ENCODE results near the gene MRPS7. TPM values are rescaled to one million over a fixed set of nuclear protein-coding genes. Genes with fewer than 3 reads are reported as not detected.

Gene MRPS7
- total and polyA plus RNA-seq, 9 of the 15 experiments (the other 6 are each of a cell fraction or from before 2014, with no cell fraction given): 107 to 244 (median 132) TPM

DNA sequence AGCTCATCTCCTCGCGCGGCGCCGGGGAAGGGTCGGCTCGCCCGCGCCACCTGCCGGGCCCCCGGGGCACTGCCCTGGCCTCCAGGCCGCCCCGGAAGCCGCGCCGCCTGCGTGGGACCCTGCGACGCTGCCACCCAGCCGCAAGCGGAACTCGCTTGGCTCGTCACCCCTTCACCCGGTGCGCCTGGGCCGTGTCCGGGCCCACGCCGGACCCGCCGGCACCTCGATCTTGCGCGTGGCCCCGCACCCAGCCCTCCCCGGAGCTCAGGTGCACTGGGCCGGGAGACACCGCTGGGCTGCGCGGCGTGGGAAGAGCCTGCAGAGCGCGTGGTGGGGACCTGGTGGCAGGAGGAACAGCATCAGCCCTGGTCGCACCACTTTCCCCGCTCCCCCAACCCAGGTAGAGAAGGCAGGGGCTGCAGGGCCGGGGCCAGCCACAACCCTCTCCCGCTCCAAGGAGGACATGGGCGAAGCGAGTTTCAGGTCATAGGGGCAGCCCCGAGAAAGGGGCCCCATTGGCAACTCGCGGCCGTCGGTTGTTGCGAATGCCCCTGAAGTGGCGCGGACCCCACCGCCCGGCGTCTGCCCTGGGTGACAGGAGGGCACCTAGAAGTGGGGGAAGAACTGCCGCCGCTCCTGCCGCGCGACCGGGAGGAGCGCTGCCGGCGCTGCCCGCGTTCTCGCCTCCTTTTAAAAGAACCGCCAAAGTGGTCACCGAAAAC lies 9.7 kb downstream of the MRPS7 start (continued):
- TF ChIP-seq, protein P1, sequence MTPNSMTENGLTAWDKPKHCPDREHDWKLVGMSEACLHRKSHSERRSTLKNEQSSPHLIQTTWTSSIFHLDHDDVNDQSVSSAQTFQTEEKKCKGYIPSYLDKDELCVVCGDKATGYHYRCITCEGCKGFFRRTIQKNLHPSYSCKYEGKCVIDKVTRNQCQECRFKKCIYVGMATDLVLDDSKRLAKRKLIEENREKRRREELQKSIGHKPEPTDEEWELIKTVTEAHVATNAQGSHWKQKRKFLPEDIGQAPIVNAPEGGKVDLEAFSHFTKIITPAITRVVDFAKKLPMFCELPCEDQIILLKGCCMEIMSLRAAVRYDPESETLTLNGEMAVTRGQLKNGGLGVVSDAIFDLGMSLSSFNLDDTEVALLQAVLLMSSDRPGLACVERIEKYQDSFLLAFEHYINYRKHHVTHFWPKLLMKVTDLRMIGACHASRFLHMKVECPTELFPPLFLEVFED (CRISPR knock-in tag; conservative IDR thresholded peaks at IDR 0.05): no peak
- TF ChIP-seq ZNF445 (CRISPR knock-in tag; IDR thresholded peaks at IDR 0.05; ENCODE audit: low read depth): no peak
- TF ChIP-seq CCNT2 (IDR thresholded peaks at IDR 0.05; ENCODE audit: borderline replicate concordance, extremely low read depth, insufficient read length, low read depth, low read length): peak; percentile 87
- TF ChIP-seq CC2D1A (IDR thresholded peaks at IDR 0.05): no peak
- no peak for TF ChIP-seq PHF21A (IDR thresholded peaks at IDR 0.05; ENCODE audit: borderline replicate concordance, low read depth)
- peak; percentile 76 for TF ChIP-seq CTBP1 (IDR thresholded peaks at IDR 0.05; ENCODE audit: borderline replicate concordance)
- TF ChIP-seq E2F3 (CRISPR knock-in tag; IDR thresholded peaks at IDR 0.05): no peak
- no peak for TF ChIP-seq ZNF780A (CRISPR knock-in tag; IDR thresholded peaks at IDR 0.05)
- TF ChIP-seq, protein P2, sequence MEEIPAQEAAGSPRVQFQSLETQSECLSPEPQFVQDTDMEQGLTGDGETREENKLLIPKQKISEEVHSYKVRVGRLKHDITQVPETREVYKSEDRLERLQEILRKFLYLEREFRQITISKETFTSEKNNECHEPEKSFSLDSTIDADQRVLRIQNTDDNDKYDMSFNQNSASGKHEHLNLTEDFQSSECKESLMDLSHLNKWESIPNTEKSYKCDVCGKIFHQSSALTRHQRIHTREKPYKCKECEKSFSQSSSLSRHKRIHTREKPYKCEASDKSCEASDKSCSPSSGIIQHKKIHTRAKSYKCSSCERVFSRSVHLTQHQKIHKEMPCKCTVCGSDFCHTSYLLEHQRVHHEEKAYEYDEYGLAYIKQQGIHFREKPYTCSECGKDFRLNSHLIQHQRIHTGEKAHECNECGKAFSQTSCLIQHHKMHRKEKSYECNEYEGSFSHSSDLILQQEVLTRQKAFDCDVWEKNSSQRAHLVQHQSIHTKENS (CRISPR knock-in tag; IDR thresholded peaks at IDR 0.05): no peak
- TF ChIP-seq, protein P3, sequence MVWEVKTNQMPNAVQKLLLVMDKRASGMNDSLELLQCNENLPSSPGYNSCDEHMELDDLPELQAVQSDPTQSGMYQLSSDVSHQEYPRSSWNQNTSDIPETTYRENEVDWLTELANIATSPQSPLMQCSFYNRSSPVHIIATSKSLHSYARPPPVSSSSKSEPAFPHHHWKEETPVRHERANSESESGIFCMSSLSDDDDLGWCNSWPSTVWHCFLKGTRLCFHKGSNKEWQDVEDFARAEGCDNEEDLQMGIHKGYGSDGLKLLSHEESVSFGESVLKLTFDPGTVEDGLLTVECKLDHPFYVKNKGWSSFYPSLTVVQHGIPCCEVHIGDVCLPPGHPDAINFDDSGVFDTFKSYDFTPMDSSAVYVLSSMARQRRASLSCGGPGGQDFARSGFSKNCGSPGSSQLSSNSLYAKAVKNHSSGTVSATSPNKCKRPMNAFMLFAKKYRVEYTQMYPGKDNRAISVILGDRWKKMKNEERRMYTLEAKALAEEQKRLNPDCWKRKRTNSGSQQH (CRISPR knock-in tag; IDR thresholded peaks at IDR 0.05): no peak
- no peak for TF ChIP-seq DDX20 (tag; IDR thresholded peaks at IDR 0.05; ENCODE audit: low read depth)
- TF ChIP-seq ZC3H8 (IDR thresholded peaks at IDR 0.05): no peak
- TF ChIP-seq EZH2 (IDR thresholded peaks at IDR 0.05; ENCODE audit: borderline replicate concordance, low read depth, low read length): no peak
- no peak; a peak in 1 of 4 replicates for TF ChIP-seq TEAD1 (CRISPR knock-in tag; IDR thresholded peaks at IDR 0.05)
- no peak for TF ChIP-seq HNRNPK (IDR thresholded peaks at IDR 0.05; ENCODE audit: low read depth, low read length, poor library complexity, severe bottlenecking)
- no peak for TF ChIP-seq CBX8 (IDR thresholded peaks at IDR 0.05; ENCODE audit: borderline replicate concordance, extremely low read depth, low read depth, low read length, poor library complexity, severe bottlenecking)
- TF ChIP-seq OTX1 (CRISPR knock-in tag; IDR thresholded peaks at IDR 0.05): no peak
- peak; percentile 83 for TF ChIP-seq PHF20 (IDR thresholded peaks at IDR 0.05; ENCODE audit: partially characterized antibody)
- TF ChIP-seq, protein P4, sequence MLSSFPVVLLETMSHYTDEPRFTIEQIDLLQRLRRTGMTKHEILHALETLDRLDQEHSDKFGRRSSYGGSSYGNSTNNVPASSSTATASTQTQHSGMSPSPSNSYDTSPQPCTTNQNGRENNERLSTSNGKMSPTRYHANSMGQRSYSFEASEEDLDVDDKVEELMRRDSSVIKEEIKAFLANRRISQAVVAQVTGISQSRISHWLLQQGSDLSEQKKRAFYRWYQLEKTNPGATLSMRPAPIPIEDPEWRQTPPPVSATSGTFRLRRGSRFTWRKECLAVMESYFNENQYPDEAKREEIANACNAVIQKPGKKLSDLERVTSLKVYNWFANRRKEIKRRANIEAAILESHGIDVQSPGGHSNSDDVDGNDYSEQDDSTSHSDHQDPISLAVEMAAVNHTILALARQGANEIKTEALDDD (IDR thresholded peaks at IDR 0.05): no peak
- TF ChIP-seq ZNF384 (IDR thresholded peaks at IDR 0.05; ENCODE audit: low read depth, low read length): no peak; the same call in 1 of the 2 replicates
- no peak for TF ChIP-seq MCM2 (IDR thresholded peaks at IDR 0.05; ENCODE audit: low read depth)
- no peak for TF ChIP-seq TEAD4 (IDR thresholded peaks at IDR 0.05; ENCODE audit: low read length)
- TF ChIP-seq TEAD4 (CRISPR knock-in tag; IDR thresholded peaks at IDR 0.05; ENCODE audit: borderline replicate concordance): no peak
- TF ChIP-seq SNIP1 (IDR thresholded peaks at IDR 0.05; ENCODE audit: low read depth): no peak
- TF ChIP-seq SUPT5H (IDR thresholded peaks at IDR 0.05): peak; percentile 60
- TF ChIP-seq FOS (IDR thresholded peaks at IDR 0.05; ENCODE audit: extremely low read depth, insufficient read length): no peak

All from K562 (cell line).